A673 (cell line): Measurements from ENCODE around the gene MLKL. TPM values are rescaled to one million over a fixed set of nuclear protein-coding genes. Genes with fewer than 3 reads are reported as not detected.
A peak's percentile ranks its signal among the peaks of the same experiment; 100 is the strongest.
"Not testable (repeated sequence)": the region's sequence is repeated elsewhere in the genome, so short reads cannot be mapped to it uniquely, and the experiment has no call there.

Experiments
- BruUV-seq: library from RNA; stranded (reverse); fragments of 400-500 nt; replicated peaks from 2 replicates; lab custom pipeline; 2021; lab: Mats Ljungman, UMichigan
- CTCF ChIA-PET: fragments of 300-600 bp; sonication (Branson Sonifier 250); formaldehyde crosslinking; loops from one replicate; lab custom pipeline; 2022; ENCODE audit warnings: antibody characterized with exemption; lab: Charles Lee
- POLR2A ChIA-PET: fragments of 300-600 bp; sonication (Branson Sonifier 250); formaldehyde crosslinking; loops from one replicate; lab custom pipeline; 2022; ENCODE audit warnings: antibody characterized with exemption; ENCODE audit not compliant: low non-redundant PET; lab: Charles Lee
- DNase-seq: peaks from one replicate; pipeline ENCODE4 v3.0.0-alpha.2; 2015; ENCODE audit warnings: low spot score
- H3K27ac ChIP-seq: fragments of 200-600 bp; sonication (generic); 2 replicates; pipeline ENCODE4 v1.5.1; 2016; ENCODE audit warnings: mixed run types, low read depth, mild to moderate bottlenecking, mixed read lengths, antibody characterized with exemption, low read length; ENCODE audit not compliant: poor library complexity, severe bottlenecking
- H3K27me3 ChIP-seq: fragments of 200-600 bp; sonication (generic); replicated peaks from 2 replicates; pipeline ENCODE4 v1.6.1; 2017; ENCODE audit warnings: mixed run types, low read depth, mild to moderate bottlenecking, mixed read lengths, antibody characterized with exemption, low read length; ENCODE audit not compliant: insufficient read depth, poor library complexity
- H3K36me3 ChIP-seq: fragments of 200-600 bp; sonication (generic); 2 replicates; pipeline ENCODE4 v1.6.1; 2016; ENCODE audit warnings: mixed run types, mild to moderate bottlenecking, mixed read lengths, antibody characterized with exemption, low read length; ENCODE audit not compliant: insufficient read depth, poor library complexity, severe bottlenecking
- H3K4me1 ChIP-seq: fragments of 200-600 bp; sonication (generic); 2 replicates; pipeline ENCODE4 v1.6.1; 2017; ENCODE audit warnings: mixed run types, mild to moderate bottlenecking, mixed read lengths, antibody characterized with exemption, low read length; ENCODE audit not compliant: insufficient read depth, poor library complexity, severe bottlenecking
- H3K4me3 ChIP-seq: fragments of 200-600 bp; sonication (generic); 2 replicates; pipeline ENCODE4 v1.5.1; 2016; ENCODE audit warnings: low read depth, mixed run types, mild to moderate bottlenecking, mixed read lengths, low read length; ENCODE audit not compliant: poor library complexity, severe bottlenecking
- H3K9me3 ChIP-seq: fragments of 200-600 bp; sonication (generic); 2 replicates; pipeline ENCODE4 v1.6.1; 2016; ENCODE audit warnings: mixed run types, low read depth, mild to moderate bottlenecking, mixed read lengths, antibody characterized with exemption, low read length; ENCODE audit not compliant: poor library complexity, severe bottlenecking
- EZH2 ChIP-seq: fragments of 200-600 bp; sonication (generic); IDR thresholded peaks from 2 replicates; pipeline ENCODE4 v1.6.1; 2017; ENCODE audit warnings: borderline replicate concordance, low read depth, mild to moderate bottlenecking, mixed read lengths, antibody characterized with exemption, low read length; ENCODE audit not compliant: poor library complexity, severe bottlenecking
- intact Hi-C: fragments of 100-400 bp; cut with micrococcal nuclease; formaldehyde crosslinking; loops from one replicate; pipeline ENCODE4 v1.10.0; 2022; ENCODE audit not compliant: unreplicated experiment
- total RNA-seq: library from RNA; stranded (reverse); gene quantifications from 2 replicates; pipeline ENCODE4 v1.2.3, GENCODE V29; 2021
- TF ChIP-seq, protein P1 (sequence below): fragments of 300-800, 200-600 bp; sonication (generic); conservative IDR thresholded peaks from 2 replicates; pipeline ENCODE4 v1.5.1; 2017; ENCODE audit warnings: low read depth, mild to moderate bottlenecking, antibody characterized with exemption, low read length, moderate library complexity, mixed read lengths

MLKL gene
- total RNA-seq, 1 experiment from 2014 or later, result 5.5 TPM

DNA sequence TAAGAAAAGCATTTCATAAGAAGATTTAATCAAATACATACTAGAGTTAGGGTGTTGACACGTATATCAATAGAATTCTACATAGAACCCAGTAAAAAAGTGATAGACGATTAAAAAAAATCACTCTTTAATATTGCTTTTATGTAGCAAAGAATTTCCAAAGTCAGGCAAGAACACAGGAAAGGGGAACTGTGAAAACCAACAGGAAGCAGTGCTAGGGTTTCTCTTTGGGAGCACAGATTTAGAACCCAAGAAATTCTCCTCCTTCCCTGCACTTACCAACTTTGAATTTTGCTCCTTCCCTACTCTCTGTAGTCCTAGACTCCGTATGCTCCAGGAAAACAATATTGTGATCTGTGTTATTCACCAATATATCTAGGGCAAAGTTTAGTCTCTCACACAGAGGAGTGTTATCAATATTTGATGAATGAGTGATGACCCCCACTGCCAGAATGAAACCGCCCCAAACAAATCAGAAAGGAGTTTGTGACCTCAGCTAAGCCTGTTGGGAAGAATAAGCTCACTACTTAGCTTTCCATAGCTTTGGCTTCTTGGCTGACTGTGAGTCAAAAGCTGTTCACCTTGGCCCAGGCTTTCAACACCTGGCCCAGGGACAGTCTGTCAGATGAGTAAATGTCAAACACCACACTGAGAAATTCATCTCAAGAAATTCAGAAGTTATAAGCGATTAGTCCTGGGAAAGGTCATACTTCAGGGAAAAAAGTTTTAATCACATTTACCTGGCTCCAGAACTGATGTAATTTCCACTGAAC is 42.6 kb downstream of the MLKL start:
- no peak for DNase-seq
- H3K4me1 ChIP-seq, result peaks cover 17% of the 10 kb centered on the region
- TF ChIP-seq, protein P1, sequence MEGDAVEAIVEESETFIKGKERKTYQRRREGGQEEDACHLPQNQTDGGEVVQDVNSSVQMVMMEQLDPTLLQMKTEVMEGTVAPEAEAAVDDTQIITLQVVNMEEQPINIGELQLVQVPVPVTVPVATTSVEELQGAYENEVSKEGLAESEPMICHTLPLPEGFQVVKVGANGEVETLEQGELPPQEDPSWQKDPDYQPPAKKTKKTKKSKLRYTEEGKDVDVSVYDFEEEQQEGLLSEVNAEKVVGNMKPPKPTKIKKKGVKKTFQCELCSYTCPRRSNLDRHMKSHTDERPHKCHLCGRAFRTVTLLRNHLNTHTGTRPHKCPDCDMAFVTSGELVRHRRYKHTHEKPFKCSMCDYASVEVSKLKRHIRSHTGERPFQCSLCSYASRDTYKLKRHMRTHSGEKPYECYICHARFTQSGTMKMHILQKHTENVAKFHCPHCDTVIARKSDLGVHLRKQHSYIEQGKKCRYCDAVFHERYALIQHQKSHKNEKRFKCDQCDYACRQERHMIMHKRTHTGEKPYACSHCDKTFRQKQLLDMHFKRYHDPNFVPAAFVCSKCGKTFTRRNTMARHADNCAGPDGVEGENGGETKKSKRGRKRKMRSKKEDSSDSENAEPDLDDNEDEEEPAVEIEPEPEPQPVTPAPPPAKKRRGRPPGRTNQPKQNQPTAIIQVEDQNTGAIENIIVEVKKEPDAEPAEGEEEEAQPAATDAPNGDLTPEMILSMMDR, result no peak
- no peak for TF ChIP-seq EZH2
- peaks cover 93% of the 10 kb centered on the region for H3K36me3 ChIP-seq
- no peak overlapping the region for H3K4me3 ChIP-seq
- no TSS peak for BruUV-seq
- no peaks in the 10 kb centered on the region for H3K9me3 ChIP-seq
- POLR2A ChIA-PET, result no interaction called here
- no peaks in the 10 kb centered on the region for H3K27me3 ChIP-seq
- CTCF ChIA-PET, result no interaction called here
- H3K27ac ChIP-seq, result no peak overlapping the region
- intact Hi-C loops, result loop anchor here (10.0 kb wide), 1 partner anchor 353 kb away; no protein-coding TSS in a partner anchor

DNA sequence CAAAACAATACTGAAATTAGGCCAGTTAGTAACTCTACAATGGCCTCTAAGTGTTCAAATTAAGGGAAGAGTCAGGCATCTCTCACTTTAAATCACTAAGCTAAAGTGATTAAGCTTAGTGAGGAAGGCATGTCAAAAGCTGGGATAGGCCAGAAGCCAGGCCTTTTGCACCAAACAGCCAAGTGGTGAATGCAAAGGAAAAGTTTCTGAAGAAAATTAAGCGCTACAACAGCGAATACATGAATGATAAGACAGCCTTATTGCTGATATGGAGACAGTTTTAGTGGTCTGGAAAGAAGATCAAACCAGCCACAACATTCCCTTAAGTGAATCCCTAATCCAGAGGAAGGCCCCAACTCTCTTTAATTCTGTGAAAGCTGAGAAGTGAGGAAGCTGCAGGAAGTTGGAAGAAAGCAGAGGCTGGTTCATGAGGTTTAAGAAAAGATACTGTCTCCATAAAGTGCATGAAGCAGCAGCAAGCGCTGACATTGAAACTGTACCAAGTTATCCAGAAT is 46.1 kb downstream of the MLKL start:
- Histone ChIP-seq H3K4me3 (no peak overlapping the region), H3K27ac (peak overlapping the region; percentile 52), H3K4me1 (peaks cover 37% of the 10 kb centered on the region), H3K9me3 (no peaks in the 10 kb centered on the region), H3K27me3 (no peaks in the 10 kb centered on the region), H3K36me3 (peaks cover 90% of the 10 kb centered on the region)
- BruUV-seq, result no TSS peak
- no peak for DNase-seq
- intact Hi-C loops, result loop anchor here (10.0 kb wide), 1 partner anchor 350 kb away; no protein-coding TSS in a partner anchor
- ChIA-PET CTCF (no interaction called here), POLR2A (interaction anchor here (0.6 kb wide), 1 partner anchor 106 kb away, joined by 3 read pairs; no protein-coding TSS in a partner anchor)
- TF ChIP-seq, protein P1, result no peak
- no peak for TF ChIP-seq EZH2

DNA sequence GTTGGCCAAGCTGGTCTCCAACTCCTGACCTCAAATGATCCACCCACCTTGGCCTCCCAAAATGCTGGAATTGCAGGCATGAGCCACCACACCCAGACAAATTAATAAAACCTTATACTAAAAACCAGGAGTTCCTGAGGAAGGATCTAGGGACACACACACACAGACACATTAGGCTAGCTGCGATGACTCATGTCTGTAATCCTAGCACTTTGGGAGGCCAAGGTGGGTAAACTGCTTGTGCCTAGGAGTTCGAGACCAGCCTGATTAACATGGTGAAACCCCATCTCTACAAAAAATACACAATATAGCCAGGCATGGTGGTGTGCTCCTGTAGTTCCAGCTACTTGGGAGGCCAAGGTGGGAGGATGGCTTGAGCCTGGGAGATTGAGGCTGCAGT is 47.8 kb downstream of the MLKL start:
- DNase-seq, result peak; percentile 33
- intact Hi-C loops, result loop anchor here (10.0 kb wide), 1 partner anchor 348 kb away; no protein-coding TSS in a partner anchor
- peak overlapping the region; percentile 64 for H3K27ac ChIP-seq
- H3K36me3 ChIP-seq, result peaks cover 90% of the 10 kb centered on the region
- POLR2A ChIA-PET, CTCF ChIA-PET, H3K4me3 ChIP-seq, H3K9me3 ChIP-seq, H3K27me3 ChIP-seq, BruUV-seq: not testable (repeated sequence)
- H3K4me1 ChIP-seq, result peaks cover 35% of the 10 kb centered on the region
